ENCODE results near the gene BTNL2. TPM values are rescaled to one million over a fixed set of nuclear protein-coding genes. Genes with fewer than 3 reads are reported as not detected.

Gene BTNL2
- total RNA-seq, 1 donor from 2014 or later = not detected

- DNase-seq = peak; percentile 88
These were observed 8.6 kb upstream of the BTNL2 start for GRCh38 chr6:32415521-32416019.

GRCh38 chr6:32413427-32414047 lies 6.6 kb upstream of the BTNL2 start:
- DNase-seq = peak; percentile 88

DNA sequence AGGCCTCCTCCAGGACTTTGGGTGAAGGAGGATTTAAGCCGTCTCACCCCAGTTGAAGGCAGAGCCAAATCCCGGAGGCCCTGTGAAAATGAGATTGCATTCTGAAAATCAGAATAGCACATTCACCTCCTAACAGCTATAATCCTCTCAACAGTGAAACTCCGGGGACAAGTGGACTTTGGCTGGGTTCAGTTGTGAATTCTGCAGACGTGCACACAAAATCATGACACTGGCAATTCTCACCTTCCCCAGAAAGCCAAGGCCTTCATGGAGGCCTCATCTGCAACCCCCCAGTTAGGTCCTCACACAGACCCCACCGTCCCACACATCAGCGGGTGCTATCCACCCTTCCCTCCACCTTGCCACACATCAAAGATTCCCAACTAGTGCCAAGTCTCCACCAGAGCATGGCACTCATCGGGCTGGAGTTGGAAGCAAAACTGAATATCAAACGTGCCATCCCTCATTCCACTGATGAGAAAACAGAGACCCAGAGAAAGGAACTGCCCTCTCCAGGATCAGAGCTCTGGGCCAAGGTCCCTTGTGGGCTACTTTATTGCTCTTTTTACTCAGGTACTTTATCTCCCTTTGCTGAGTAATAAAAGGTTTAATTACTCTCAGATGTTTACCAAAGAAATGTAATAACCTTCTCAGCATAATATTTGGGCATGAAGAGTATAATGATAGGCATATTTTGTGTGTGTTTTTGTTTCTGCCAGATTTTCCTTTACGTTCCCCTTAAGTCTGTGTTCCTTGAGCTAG lies 4.8 kb upstream of the BTNL2 start:
- no peak for DNase-seq

GRCh38 chr6:32410906-32411305 lies 3.9 kb upstream of the BTNL2 start:
- DNase-seq = no peak

DNA sequence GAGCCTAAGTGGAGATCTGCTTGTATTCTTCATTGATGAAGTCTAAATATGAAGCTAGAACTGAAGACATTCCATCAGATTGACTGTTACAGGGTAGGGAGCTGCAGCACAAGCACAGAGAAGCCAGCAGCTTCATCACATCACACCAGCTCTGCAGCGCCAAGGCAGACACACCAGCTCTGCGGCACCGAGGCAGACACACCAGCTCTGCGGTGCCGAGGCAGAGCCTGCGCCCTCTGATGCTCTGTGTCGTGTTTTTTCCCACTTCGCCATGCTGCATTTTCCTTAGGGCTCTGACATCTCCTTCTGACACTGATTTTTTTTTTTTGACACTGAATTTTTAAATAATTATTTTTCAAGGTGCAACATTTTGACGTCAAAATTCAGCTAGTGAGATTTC lies 784 bp downstream of the BTNL2 start:
- no peak for DNase-seq

DNA sequence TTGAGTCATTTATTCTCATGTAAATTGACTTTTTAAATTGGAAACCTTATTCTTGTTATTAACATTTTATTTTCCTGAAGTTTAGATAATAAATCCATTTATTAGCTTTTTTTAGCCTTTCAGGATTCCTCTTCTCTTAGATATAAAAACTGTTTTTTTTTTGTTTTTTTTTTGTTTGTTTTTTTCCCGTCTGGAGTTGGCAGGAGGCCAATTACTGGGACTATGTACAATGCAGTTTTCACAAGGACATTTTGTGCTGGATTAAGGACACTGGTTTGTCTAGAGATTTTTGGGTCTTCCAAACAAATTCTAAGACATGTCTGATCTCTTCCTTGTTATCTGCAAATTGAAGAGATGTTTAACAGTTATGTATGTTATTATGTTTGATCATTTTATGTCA lies 1.3 kb downstream of the BTNL2 start:
- DNase-seq = no peak

DNA sequence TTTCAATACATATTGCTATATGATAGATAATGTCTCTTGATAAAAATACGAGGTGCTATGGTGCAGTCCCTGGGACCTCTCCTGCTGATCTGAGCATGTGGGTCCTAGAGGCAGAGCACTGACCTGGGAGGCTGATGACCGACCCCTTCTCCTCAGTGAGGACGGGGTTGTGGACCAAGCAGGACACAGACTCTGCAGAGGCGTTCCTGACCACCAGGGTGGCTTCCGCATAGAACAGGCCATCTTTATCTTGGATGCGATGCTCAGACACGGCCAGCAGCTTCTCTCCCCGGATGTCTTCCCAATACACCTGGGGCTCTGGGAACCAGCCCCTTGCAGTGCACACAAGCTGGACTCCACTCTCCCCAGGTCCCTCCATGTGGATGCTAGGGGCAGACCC lies 4.2 kb downstream of the BTNL2 start:
- no peak for DNase-seq

GRCh38 chr6:32401284-32401963 lies 5.6 kb downstream of the BTNL2 start:
- no peak for DNase-seq

DNA sequence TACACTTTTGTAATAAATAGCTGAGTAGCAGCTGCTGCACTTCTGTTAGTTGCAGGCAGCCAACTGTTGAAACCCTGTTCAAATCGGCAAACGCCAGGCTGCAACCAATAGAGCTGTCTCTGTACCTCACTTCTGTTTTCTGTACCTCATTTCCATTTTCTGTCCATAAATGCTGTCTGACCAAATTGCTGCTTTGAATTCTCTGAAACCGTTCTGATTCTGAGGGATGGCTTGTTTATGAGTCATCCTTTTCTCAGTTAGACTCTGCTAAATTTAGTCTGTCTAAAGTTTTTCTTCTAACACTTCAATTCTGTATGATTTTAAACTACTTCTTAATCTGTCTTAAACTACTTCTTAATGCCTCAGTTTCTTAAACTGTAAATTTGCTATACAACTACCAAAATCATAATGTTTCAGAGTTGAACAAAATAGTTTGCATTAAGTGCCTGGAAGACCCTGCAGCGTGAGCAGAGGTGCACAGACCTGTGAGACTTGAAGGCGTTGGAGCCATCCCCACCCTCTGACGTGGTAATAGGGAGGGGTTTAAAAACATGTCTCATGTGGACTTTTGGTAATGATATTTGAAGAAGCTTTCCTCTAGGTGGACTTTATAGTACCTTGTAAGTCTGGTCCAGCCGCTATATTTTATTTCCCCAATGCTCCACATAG lies 9.6 kb downstream of the BTNL2 start:
- DNase-seq = peak; percentile 13

DNA sequence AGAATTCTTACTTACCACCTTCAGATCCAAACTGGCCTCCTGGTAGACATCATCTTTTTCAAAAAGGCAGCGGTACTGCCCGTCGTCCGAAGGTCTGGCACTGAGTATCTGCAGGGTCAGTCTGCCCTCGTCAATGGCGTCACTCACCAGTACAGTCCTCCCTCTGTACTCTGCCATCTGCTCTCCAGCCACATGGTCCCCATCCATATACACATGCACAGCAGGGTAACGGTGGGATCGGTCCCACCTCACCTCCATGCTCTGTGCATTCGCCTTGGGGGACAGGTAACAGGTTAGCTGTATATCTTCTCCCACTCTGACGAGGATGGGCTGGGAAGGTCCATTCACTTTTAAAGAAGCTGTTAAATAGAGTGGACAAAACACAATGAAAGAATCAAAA lies 11.0 kb downstream of the BTNL2 start:
- no peak for DNase-seq

DNA sequence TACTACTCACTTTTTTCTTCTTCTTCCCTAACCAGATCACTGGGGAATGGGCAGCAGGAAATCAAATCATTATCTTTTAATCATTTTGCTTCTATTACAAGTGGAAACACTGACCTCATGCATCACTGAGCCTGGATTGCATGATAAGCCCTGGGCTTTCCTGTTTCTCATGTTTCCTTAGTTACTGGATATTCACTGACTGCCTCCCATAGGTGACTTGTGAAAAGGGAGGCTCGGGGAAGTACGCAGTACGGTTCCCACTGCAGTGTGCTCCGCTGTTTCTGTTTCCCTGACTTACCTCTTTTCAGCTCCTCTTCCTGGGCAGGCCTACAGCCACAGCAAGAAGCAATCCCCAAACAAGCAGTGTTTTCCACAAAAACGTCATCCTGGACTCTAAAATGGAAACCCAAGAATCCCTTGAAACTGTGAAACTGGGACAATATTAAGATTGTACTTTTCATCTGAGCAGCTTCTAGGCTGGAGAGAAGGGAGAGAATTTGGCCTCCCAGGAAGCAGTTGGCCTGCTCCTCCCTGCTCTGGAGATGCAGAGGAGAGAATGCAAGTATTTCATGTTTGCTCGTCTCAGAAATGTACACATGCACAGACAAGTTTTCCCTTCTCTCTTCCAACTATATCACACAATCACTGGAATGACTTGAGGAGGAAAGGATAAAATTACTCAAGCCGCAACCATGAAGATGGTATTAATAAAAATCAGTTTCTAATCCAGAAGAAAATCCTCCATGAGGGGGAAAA lies 13.1 kb downstream of the BTNL2 start:
- peak; percentile 54 for DNase-seq

GRCh38 chr6:32391505-32391904 lies 15.5 kb downstream of the BTNL2 start:
- DNase-seq = no peak

GRCh38 chr6:32387589-32388340 lies 19.2 kb downstream of the BTNL2 start:
- DNase-seq = no peak

- DNase-seq = no peak
These were observed 20.9 kb downstream of the BTNL2 start for GRCh38 chr6:32386040-32386439.

- no peak for DNase-seq
These were observed 24.1 kb downstream of the BTNL2 start for GRCh38 chr6:32382757-32383420.

DNA sequence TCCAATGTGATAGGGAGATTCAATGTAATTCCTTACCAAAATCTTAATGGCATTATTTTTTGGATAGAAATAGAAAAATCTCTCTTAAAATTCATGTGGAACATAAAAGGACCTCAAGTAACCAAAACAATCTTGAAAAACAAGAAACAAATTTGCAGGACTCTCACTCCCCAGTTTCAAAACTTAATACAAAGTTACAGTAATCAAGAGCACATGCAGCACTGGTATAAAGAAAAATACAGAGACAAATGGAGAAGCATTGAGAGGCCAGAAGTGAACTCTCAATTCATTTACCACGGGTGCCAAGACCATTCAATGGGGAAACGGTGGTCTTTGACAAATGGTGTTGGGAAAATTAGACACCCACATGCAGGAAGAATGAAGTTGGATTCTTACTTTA lies 27.4 kb downstream of the BTNL2 start:
- no peak for DNase-seq

DNA sequence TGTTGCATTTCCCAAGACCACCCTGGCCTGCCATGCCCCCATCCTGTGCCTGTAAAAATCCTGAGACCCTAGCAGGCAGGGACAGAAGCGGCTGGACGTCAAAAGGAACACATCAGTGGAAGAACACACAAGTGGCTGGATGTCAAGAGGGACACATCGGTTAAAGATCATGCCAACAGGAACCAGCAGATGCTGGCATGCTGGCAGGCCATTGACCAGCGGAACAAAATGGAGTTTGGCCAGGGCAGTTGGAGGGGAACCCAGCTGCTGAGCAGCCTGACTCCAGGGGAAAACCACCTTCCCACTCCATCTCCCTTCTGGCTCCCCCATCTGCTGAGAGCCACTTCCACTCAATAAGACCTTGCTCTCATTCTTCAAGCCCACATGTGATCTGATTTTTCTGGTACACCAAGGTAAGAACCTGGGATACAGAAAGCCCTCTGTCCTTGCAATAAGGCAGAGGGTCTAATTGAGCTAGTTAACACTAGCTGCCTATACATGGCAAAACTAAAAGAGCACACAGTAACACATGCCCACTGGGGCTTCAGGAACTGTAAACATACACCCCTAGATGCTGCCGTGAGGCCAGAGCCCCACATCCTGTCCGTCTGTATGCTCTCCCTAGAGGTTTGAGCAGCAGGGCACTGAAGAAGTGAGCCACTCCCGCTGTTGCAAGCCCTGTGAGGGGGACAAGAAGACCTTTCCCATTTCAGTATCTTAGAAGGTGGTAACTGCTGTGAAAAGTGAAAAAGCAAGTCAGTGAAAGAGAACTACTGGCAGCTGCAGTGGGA lies 31.0 kb downstream of the BTNL2 start:
- DNase-seq = no peak

GRCh38 chr6:32371803-32372202 lies 35.2 kb downstream of the BTNL2 start, which contains the start of gene TSBP1:
Gene TSBP1 (minus strand): TSS chr6:32371903. CDS start chr6:32371706, 197 bp downstream.
- DNase-seq = no peak

DNA sequence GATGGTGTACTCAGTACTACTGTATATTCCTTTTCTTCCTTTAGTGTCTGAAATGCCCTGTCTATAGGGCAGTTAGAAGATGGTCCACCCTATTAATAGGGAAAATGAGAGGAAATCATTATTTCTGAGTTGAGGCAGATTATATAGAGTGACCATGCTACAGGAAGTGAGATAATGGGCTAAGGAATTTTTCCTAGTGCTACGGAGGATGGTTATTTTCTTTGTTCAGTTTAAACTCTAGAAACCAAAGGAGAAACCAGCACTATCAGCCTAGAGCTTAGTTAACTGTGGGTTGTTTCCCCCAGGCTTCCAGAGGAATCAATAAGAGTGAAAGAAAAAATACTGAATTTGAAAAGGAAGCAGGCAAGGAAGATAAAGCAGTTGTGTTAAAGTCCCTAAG lies 35.8 kb downstream of the BTNL2 start:
- no peak for DNase-seq

GRCh38 chr6:32370505-32370904 lies 36.5 kb downstream of the BTNL2 start:
- no peak for DNase-seq
